ENCODE measurements around the gene KRT17.

DNA sequence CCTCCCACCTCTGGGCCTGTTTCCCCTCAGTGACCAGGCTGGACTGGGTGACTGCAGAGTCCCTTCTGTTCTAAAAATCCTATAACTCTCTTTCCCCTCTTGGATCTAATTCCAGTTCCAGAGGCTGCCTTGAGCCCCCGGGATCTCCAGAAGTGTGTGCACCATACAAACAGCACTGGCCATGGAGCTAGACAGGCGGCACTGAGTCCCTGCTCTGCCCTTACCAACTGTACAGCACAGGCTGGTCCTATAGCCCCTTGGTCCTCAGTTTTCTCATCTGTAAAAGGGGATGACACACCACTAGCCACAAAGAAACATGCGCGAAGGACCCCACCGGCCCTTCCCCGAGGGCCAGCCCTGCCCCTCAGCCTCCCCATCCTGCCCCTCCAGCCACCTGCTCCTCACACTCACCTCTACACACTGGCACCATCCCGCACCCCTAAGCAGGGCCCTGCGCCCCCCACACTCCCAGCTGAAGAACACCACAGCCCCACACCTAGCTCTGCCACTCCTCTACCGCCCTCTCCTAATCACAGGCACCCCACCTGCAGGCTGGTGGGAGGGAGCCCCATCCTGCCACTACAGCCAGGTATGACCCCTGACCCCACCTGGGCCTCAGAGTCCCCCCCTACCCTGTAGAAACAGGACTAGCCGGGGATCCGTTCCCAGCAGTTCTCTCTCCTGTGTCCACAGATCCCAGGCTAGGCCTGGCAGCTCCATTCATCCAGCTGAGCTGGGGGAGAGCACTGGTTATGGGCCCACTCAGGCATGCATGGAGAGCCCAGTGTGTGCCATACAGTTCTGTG is 10.9 kb downstream of the KRT17 start:
- TF ChIP-seq CTCF (conservative IDR thresholded peaks at IDR 0.05) (no peak), EZH2 (IDR thresholded peaks at IDR 0.05; ENCODE audit: low read depth) (no peak)

Data from PC-9 (cell line).